ENCODE measurements around the gene LRP1-AS.
"Not testable (repeated sequence)": the region's sequence is repeated elsewhere in the genome, so short reads cannot be mapped to it uniquely, and the experiment has no call there.

Gene LRP1-AS

DNA sequence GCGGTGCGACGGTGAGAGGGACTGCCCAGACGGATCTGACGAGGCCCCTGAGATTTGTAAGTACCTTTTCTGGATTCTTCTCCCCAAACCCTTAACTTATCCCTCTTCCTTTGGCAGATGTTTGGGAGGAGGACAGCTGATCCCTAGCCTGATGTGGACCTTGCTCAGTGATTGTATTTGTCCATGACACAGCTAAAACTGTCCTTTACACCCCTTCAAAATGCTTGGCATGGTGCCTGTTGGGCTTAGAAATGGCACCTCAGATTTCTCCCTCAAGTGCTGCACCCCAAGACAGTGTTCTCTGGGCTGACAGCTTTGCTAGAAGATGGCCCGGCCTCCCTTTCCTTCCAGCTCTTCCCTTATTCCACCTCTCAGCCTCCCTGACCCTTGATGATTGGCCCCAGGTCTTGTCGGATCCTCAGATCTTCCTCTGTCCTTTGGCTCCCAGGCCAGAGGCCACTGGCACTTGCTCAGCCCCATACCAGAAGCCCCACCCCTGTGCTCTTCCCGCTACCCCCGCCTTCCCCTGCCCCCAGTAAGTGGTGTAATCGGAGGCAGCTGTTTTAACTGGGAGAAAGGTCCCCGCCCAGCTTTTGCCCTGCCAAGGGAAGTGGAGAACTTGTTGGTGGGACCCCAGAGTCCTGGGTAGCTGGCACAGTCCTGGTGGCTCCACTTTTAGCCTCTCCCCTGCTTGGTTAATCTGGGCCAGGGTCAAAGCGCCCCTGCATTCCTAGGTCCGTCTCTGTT is 8.7 kb downstream of the LRP1-AS start:
- DNase-seq: no peak

DNA sequence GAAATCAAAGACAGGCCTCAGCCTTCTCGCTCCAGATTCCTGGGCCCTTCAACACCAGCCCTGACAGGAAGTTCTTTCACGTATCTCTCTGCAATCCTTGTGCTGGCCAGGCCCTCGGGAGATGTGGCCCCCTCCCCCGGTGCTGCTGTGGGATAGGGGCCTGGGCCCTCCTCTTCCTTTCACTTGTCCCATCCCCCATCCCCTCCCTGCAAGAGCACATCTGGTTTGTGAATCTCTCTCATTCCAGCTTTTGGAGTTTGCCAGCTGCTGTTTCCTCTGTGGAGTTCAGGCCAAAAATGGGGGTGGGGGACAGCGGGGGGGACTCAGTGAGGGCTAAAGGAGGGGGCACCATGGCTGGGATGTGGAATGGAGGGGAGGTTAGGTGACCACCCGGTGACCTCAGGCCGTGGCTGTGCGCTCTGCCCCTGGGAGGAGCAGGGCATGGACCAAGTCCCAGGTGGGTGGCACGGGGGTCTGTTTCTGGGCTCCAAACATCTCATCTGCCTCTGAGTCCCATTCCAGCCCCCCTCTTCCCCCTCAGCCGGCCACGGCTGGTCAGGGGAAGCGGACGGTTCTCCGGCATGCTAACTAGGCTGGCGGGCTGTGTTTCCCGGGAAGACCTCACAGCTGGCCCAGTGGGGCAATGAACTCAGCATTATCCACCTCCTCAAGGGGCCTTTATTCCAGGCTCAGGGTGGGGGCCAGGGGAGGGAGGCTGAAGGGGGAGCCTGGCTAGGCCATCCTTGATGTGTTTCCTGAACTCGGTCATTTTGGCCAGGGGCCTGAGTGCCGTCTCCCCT is 11.7 kb downstream of the LRP1-AS start:
- DNase-seq: no peak

DNA sequence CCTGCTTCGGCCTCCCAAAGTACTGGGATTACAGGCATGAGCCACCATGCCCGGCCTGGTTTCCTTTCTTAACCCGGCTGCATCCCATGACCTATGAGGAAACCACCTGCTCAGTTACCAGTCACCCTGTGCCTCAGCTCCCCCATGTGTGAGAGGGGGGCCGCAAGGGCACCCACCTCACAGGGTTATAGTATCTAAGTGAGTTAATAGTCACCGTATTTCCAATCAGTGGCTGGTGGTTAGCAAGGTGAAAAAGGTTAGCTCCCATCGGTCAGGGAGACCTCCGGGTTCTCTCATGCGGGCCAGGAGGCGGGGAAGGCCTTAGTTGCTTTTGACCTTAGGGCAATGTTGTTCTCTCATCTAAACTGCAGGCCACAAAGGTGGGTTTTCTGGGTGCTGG is 12.5 kb downstream of the LRP1-AS start:
- DNase-seq: no peak

GRCh38 chr12:57133916-57134315 is 13.5 kb downstream of the LRP1-AS start:
- no peak for DNase-seq

GRCh38 chr12:57133013-57133569 is 14.3 kb downstream of the LRP1-AS start:
- DNase-seq: no peak

- no peak for DNase-seq
These were observed 15.3 kb downstream of the LRP1-AS start for GRCh38 chr12:57131896-57132744.

DNA sequence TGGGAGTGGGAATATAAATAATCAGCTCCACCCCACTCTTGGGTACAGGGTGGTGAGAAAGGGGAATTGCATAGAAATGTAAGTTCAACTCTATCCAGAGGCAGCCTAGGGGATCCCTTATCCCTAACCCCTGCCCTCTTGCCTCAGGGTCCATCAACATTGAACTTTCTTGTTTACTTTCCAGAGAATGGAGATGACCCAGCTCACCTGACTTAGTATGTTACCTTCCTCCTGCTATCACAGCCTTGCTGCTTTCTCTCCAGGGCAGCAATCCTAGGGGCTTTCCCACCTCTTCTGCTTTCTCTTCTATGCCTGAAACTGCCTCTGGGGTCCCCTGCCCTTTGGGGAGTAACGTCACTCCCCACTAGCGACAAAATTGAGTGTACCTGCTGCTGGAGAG is 16.5 kb downstream of the LRP1-AS start:
- no peak for DNase-seq

- no peak for DNase-seq
These were observed 17.5 kb downstream of the LRP1-AS start for GRCh38 chr12:57129889-57130288.

GRCh38 chr12:57129321-57129842 is 18.0 kb downstream of the LRP1-AS start:
- no peak for DNase-seq

GRCh38 chr12:57128519-57129247 is 18.7 kb downstream of the LRP1-AS start:
- DNase-seq: no peak

GRCh38 chr12:57127726-57128518 is 19.5 kb downstream of the LRP1-AS start, which contains the start of gene LRP1:
Gene LRP1, plus strand, starts transcription at chr12:57128483. Its CDS starts 482 bp downstream, at chr12:57128965.
- peak; percentile 65 to 75 for DNase-seq

DNA sequence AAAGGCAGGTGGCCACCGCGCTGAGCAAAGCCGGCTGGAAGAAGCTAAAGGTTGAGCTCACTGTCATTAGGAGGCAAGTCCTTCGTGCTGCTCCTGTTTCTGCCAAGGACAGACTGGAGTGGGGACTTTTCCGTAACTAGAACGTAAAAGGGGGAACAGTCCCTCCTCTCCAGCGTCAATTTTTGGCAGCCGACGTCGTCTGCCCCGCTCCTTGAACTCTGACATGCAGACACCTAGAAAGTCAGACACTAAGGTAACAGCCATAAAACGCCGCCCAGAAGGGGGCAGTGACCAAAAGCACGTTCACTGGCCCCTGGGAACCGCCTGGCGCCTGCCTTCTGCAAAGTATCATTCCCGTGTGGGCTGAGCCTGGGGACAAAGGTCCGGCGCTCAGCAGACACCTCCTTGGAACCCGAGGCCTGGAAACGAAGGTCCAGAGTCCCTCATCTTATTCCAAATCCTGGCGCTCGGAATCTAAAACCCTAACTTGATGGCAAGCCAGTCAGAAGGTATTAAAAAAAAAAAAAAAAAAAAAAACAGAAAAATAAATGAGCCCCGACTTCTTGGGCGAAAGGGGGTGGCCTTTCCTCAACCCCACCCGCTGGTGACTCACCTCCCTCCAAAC is 20.2 kb downstream of the LRP1-AS start:
- DNase-seq: peak in 1 of 2 experiments; percentile 38

DNA sequence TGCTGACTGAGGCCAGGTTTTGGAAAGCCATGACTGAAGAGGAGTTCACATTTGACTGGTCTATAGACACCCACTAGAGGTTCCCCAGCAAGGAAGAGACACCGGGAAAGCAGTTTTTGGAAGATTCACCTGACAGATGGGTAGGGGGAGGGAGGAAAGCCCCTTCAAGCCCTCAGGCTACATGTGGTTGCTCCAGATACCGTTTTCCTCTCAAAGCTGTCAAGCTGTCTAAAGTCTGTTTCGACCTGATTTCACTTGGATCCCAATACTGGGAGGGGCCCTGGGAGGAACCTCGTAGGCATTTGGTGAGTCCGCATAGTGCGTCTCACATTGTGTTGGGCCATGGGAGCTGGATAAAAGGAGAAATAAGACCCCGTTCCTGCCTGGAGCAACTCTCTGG is 20.9 kb downstream of the LRP1-AS start:
- DNase-seq: no peak

- DNase-seq: no peak
These were observed 21.4 kb downstream of the LRP1-AS start for GRCh38 chr12:57126061-57126460.

DNA sequence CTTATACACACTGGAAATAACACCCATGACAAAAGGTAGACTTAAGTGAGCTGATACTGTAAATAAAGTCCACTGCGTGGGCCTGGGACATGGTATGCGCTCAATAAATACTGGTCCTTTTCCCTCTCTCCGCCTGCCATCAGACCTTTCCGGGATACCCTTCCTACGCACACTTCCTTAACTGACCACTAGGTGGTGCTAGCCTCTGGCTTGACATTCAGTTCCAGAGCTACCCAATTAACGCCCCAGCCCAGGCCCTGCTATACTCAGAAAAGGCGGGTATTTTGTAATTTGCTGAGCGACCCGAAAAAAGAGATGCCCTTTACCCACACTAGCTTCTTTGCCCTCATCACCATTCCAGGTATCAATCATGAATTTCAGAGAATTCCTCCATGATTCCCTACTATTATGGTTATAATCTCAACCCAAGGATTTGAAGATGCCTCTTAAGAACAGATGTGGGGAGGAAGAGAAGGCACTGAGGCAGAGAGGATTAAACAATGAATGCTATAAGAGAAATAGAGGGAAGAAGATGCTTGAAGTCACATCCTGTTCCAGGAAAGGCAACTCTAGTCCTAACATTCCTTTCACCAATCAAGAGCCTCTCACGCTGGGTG is 23.1 kb downstream of the LRP1-AS start:
- peak in 1 of 2 experiments; percentile 67 for DNase-seq

GRCh38 chr12:57123813-57124212 is 23.6 kb downstream of the LRP1-AS start:
- DNase-seq: no peak

DNA sequence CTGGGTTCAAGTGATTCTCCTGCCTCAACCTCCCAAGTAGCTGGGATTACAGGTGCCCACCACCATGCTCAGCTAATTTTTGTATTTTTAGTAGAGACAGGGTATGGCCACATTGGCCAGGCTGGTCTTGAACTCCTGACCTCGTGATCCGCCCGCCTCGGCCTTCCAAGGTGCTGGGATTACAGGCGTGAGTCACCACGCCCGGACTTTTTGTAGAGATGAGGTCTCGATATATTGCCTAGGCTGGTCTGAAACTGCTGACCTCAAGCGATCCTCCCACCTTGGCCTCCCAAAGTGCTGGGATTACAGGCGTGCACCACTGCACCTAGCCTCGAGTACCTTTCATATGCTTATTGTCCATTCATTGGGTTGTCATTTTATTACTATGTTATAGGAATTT is 26.7 kb downstream of the LRP1-AS start:
- not testable (repeated sequence) for DNase-seq

DNA sequence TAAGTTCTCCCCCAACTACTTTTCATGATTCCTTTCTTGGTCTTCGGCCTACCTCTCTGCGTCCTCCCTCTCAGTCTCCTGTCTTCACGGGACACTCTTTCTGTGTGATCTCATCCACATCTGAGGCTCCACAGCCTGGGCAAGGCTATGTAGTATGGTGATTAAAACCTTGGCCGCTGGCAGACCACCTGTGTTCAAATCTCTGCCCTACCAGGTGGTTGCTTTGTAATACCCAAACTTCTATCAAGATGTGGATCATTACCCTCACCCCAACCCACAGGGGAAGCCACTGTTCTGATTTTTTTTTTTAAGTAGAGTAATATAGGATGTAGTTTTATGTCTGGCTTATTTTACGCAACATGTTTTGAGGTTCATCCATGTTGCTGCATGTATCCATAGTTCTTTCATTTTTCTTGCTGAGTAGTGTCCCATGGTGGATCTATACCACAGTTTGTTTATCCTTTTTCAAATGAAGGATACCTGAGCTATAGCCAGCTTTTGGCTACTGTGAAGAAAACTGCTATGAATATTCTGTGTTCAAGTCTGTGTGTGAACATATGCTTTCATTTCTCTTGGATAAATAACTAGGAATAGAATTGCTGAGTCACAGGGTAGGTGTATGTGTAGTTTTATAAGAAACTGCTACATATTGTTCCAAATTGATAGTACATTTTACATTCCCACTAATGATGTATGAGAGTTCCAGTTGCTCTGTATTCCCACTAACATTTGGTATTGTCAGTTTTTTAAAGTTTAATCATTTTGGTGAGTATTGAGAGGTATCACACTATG is 27.9 kb downstream of the LRP1-AS start:
- DNase-seq: no peak

DNA sequence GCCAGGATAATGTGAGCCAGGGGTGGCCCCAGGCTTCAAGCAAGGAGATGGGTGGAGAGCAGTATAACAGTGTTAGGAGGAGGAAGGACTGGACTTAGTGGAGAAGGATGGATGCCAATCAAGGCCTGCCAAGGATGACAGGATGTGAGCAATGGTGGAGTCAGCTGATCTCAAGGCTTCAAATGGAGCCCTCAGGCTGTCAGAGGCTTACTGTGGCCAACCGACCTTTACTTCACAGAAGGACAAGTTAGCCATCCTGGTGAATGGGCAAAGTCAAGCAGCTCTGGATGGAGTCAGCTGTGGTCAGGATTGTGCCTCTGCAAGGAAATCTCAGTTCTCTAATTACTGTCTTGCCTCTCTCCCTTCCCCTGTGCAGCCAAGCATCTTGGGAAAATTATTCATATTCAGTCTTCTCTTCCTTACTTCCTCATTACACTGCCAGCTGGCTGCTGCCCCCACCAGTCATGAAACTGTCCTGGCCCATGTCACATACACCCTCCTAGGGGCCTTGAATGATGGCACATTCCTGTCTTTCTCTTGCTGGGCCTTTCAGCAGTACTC is 28.6 kb downstream of the LRP1-AS start:
- no peak for DNase-seq
